ENCODE measurements around the gene LMF1.
A peak's percentile ranks its signal among the peaks of the same experiment; 100 is the strongest.

The LMF1 gene

GRCh38 chr16:975291-975690 lies 4.5 kb upstream of the LMF1 start:
- H3K79me2 ChIP-seq (ENCODE audit: control insufficient read depth, low read length) = peaks cover 4% of the 10 kb centered on the region
- H3K27ac ChIP-seq (ENCODE audit: low read depth, low read length) = peak overlapping the region; percentile 97
- peaks cover 78% of the 10 kb centered on the region for H3K4me1 ChIP-seq (ENCODE audit: control insufficient read depth, low read length)
- H4K20me1 ChIP-seq (ENCODE audit: control insufficient read depth, insufficient read depth, low read depth, low read length) = no peaks in the 10 kb centered on the region
- no peak for TF ChIP-seq CTCF (IDR thresholded peaks at IDR 0.05; ENCODE audit: low read depth, low read length, poor library complexity, severe bottlenecking)
- no peak for TF ChIP-seq EZH2phosphoT487 (IDR thresholded peaks at IDR 0.05; ENCODE audit: borderline replicate concordance, low read length)
- peak overlapping the region; percentile 62 for H3K4me3 ChIP-seq (ENCODE audit: low read length)
- H3F3A ChIP-seq (ENCODE audit: control insufficient read depth, insufficient read depth) = peaks cover 19% of the 10 kb centered on the region
- H3K27me3 ChIP-seq (ENCODE audit: control insufficient read depth, low read length) = no peaks in the 10 kb centered on the region
- peaks cover 6% of the 10 kb centered on the region; the same call in 1 of the 2 replicates for H3K9me3 ChIP-seq (ENCODE audit: control insufficient read depth, insufficient read depth, low read length)
- 0 out of 2 replicates have a peak, but pooled peaks cover 8% of the 10 kb centered on the region for H3K36me3 ChIP-seq (ENCODE audit: control insufficient read depth, low read length)
- H3K4me2 ChIP-seq (ENCODE audit: low read length) = peak overlapping the region; percentile 80
- no peaks in the 10 kb centered on the region for H3K9me2 ChIP-seq (replicated peaks; ENCODE audit: control insufficient read depth, low read length)

- no peaks in the 10 kb centered on the region for H4K20me1 ChIP-seq (ENCODE audit: control insufficient read depth, insufficient read depth, low read depth, low read length)
- H3K4me3 ChIP-seq (ENCODE audit: low read length) = peak overlapping the region; percentile 62
- H3K27me3 ChIP-seq (ENCODE audit: control insufficient read depth, low read length) = no peaks in the 10 kb centered on the region
Measured at GRCh38 chr16:974611-975261, 4.0 kb upstream of the LMF1 start.

GRCh38 chr16:974001-974601 lies 3.3 kb upstream of the LMF1 start:
- Histone ChIP-seq H3K4me2 (ENCODE audit: low read length) (peak overlapping the region; percentile 80), H3K36me3 (ENCODE audit: control insufficient read depth, low read length) (peaks cover 13% of the 10 kb centered on the region; the same call in 1 of the 2 replicates), H3K27ac (ENCODE audit: low read depth, low read length) (peak overlapping the region; percentile 97), H3K4me1 (ENCODE audit: control insufficient read depth, low read length) (peaks cover 79% of the 10 kb centered on the region), H3F3A (ENCODE audit: control insufficient read depth, insufficient read depth) (peaks cover 19% of the 10 kb centered on the region), H3K4me3 (ENCODE audit: low read length) (peak overlapping the region; percentile 62), H4K20me1 (ENCODE audit: control insufficient read depth, insufficient read depth, low read depth, low read length) (no peaks in the 10 kb centered on the region), H3K9me3 (ENCODE audit: control insufficient read depth, insufficient read depth, low read length) (peaks cover 6% of the 10 kb centered on the region; the same call in 1 of the 2 replicates), H3K9me2 (replicated peaks; ENCODE audit: control insufficient read depth, low read length) (no peaks in the 10 kb centered on the region), H3K79me2 (ENCODE audit: control insufficient read depth, low read length) (peaks cover 15% of the 10 kb centered on the region), H3K27me3 (ENCODE audit: control insufficient read depth, low read length) (no peaks in the 10 kb centered on the region)
- TF ChIP-seq CTCF (IDR thresholded peaks at IDR 0.05; ENCODE audit: low read depth, low read length, poor library complexity, severe bottlenecking) = no peak
- TF ChIP-seq EZH2phosphoT487 (IDR thresholded peaks at IDR 0.05; ENCODE audit: borderline replicate concordance, low read length) = no peak

More at GRCh38 chr16:974611-975261, 4.0 kb upstream of the LMF1 start:
- peaks cover 9% of the 10 kb centered on the region; the same call in 1 of the 2 replicates for H3K36me3 ChIP-seq (ENCODE audit: control insufficient read depth, low read length)
- H3K27ac ChIP-seq (ENCODE audit: low read depth, low read length) = peak overlapping the region; percentile 97
- peaks cover 19% of the 10 kb centered on the region for H3F3A ChIP-seq (ENCODE audit: control insufficient read depth, insufficient read depth)
- TF ChIP-seq EZH2phosphoT487 (IDR thresholded peaks at IDR 0.05; ENCODE audit: borderline replicate concordance, low read length) (no peak), CTCF (IDR thresholded peaks at IDR 0.05; ENCODE audit: low read depth, low read length, poor library complexity, severe bottlenecking) (no peak)
- peak overlapping the region; percentile 80 for H3K4me2 ChIP-seq (ENCODE audit: low read length)
- peaks cover 9% of the 10 kb centered on the region for H3K79me2 ChIP-seq (ENCODE audit: control insufficient read depth, low read length)
- no peaks in the 10 kb centered on the region for H3K9me2 ChIP-seq (replicated peaks; ENCODE audit: control insufficient read depth, low read length)
- peaks cover 6% of the 10 kb centered on the region; the same call in 1 of the 2 replicates for H3K9me3 ChIP-seq (ENCODE audit: control insufficient read depth, insufficient read depth, low read length)
- H3K4me1 ChIP-seq (ENCODE audit: control insufficient read depth, low read length) = peaks cover 78% of the 10 kb centered on the region

All from DOHH2 (cell line).